Measurements from ENCODE around the gene KCNE3. TPM values are rescaled to one million over a fixed set of nuclear protein-coding genes. Genes with fewer than 3 reads are reported as not detected.

The KCNE3 gene
- total and polyA plus RNA-seq, 9 of the 15 experiments (the other 6 are each of a cell fraction or from before 2014, with no cell fraction given) = 1.6 to 8.7 (median 6.2) TPM

DNA sequence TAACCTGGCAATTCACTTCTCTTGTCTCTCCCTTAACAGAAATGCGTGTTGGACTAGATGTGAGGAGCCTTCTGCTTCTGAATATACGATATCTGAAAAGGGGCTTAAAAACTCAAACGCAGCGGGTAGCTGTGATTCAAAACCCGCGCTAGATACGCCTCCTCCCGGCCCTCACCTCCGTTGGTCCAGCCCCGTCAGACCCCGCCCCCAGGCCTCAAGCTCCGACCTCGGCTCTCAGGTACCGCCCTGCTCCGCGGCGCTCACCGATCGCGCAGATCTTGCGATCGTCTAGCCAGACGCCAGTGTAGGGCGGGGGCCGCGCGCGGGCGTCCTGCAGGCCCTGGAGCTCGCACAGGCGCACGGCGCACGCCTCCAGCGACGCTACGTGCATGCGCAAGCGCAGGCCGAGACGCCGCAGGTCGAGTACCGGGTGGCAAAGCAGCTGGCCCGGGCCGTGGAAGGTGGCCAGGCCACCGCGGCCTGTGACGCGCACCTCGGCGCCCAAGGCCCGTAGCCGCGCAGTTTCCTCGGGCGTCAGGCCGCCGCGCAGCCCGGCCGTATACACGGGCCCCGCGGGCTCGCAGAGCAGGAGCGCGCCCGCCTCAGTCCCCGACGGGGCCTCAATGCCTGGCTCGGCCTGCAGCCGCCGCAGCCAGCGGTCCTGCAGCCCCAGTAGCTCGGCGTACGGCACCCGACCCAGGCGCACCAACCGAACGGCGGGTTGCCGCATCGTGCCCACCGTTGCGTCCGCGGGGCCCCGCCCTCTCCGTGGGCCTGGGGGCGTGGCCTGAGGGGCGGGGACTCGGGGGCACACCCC, 25.8 kb upstream of the KCNE3 start, which contains the start of gene LIPT2 (continued):
- no peak for TF ChIP-seq ILF3 (IDR thresholded peaks at IDR 0.05; ENCODE audit: borderline replicate concordance)
- peak; percentile 86 for TF ChIP-seq CCNT2 (IDR thresholded peaks at IDR 0.05; ENCODE audit: borderline replicate concordance, extremely low read depth, insufficient read length, low read depth, low read length)
- TF ChIP-seq ZNF551 (CRISPR knock-in tag; IDR thresholded peaks at IDR 0.05) = no peak
- TF ChIP-seq SNIP1 (IDR thresholded peaks at IDR 0.05; ENCODE audit: low read depth) = no peak
- no peak for TF ChIP-seq PRPF4 (IDR thresholded peaks at IDR 0.05; ENCODE audit: insufficient read depth, low read depth, low read length, poor library complexity, severe bottlenecking)
- TF ChIP-seq NR4A1 (CRISPR knock-in tag; IDR thresholded peaks at IDR 0.05) = no peak; the same call in 1 of the 2 replicates
- peak; percentile 57; the same call in 1 of the 2 replicates for TF ChIP-seq NR4A1 (tag; IDR thresholded peaks at IDR 0.05)
- TF ChIP-seq ZNF644 (tag; IDR thresholded peaks at IDR 0.05; ENCODE audit: low read depth) = no peak
- no peak for TF ChIP-seq ZBTB8A (IDR thresholded peaks at IDR 0.05; ENCODE audit: partially characterized antibody)
- no peak for TF ChIP-seq FOXA3 (CRISPR knock-in tag; conservative IDR thresholded peaks at IDR 0.05 in 1 of 2, IDR thresholded peaks at IDR 0.05 in 1 of 2)
- no peak; a peak in 1 of 4 replicates for TF ChIP-seq TEAD1 (CRISPR knock-in tag; IDR thresholded peaks at IDR 0.05)
- no peak for TF ChIP-seq BRD4 (IDR thresholded peaks at IDR 0.05)
- no peak for TF ChIP-seq SIRT6 (IDR thresholded peaks at IDR 0.05; ENCODE audit: low read depth, low read length)
- TF ChIP-seq, protein P1, sequence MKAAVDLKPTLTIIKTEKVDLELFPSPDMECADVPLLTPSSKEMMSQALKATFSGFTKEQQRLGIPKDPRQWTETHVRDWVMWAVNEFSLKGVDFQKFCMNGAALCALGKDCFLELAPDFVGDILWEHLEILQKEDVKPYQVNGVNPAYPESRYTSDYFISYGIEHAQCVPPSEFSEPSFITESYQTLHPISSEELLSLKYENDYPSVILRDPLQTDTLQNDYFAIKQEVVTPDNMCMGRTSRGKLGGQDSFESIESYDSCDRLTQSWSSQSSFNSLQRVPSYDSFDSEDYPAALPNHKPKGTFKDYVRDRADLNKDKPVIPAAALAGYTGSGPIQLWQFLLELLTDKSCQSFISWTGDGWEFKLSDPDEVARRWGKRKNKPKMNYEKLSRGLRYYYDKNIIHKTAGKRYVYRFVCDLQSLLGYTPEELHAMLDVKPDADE (conservative IDR thresholded peaks at IDR 0.05; ENCODE audit: control insufficient read depth, low read depth, low read length) = no peak
- TF ChIP-seq THRA (IDR thresholded peaks at IDR 0.05) = no peak
- peak; percentile 98 for TF ChIP-seq CXXC5 (CRISPR knock-in tag; IDR thresholded peaks at IDR 0.05)
- no peak for TF ChIP-seq NCOA1 (IDR thresholded peaks at IDR 0.05; ENCODE audit: low read depth)
- no peak for TF ChIP-seq XRCC4 (IDR thresholded peaks at IDR 0.05; ENCODE audit: extremely low read depth, insufficient read depth, insufficient read length)
- no peak for TF ChIP-seq ZBTB5 (IDR thresholded peaks at IDR 0.05)
